Putamen (tissue), 1 donor: ENCODE data around the gene TPK1.

ENCODE experiments used
- DNase-seq: peaks from one replicate; pipeline ENCODE4 v3.0.0-alpha.2; 2016; ENCODE audit warnings: low spot score

TPK1 gene

GRCh38 chr7:144407266-144407931, 428.5 kb downstream of the TPK1 start:
- no peak for DNase-seq

- DNase-seq = no peak
Observed at GRCh38 chr7:144404946-144405345, 430.9 kb downstream of the TPK1 start.

GRCh38 chr7:144403649-144404061, 432.2 kb downstream of the TPK1 start, which contains the start of gene NOBOX:
NOBOX (minus strand) TSS chr7:144403693.
- no peak for DNase-seq

GRCh38 chr7:144403102-144403501, 432.8 kb downstream of the TPK1 start:
- DNase-seq = no peak
